ENCODE data around the gene ZDBF2. TPM values are rescaled to one million over a fixed set of nuclear protein-coding genes. Genes with fewer than 3 reads are reported as not detected.

ZDBF2 gene
- total and polyA plus RNA-seq, 2 of the 8 experiments (the other 6 are each of a cell fraction or from before 2014, with no cell fraction given) = 1.5 to 17.2 TPM

DNA sequence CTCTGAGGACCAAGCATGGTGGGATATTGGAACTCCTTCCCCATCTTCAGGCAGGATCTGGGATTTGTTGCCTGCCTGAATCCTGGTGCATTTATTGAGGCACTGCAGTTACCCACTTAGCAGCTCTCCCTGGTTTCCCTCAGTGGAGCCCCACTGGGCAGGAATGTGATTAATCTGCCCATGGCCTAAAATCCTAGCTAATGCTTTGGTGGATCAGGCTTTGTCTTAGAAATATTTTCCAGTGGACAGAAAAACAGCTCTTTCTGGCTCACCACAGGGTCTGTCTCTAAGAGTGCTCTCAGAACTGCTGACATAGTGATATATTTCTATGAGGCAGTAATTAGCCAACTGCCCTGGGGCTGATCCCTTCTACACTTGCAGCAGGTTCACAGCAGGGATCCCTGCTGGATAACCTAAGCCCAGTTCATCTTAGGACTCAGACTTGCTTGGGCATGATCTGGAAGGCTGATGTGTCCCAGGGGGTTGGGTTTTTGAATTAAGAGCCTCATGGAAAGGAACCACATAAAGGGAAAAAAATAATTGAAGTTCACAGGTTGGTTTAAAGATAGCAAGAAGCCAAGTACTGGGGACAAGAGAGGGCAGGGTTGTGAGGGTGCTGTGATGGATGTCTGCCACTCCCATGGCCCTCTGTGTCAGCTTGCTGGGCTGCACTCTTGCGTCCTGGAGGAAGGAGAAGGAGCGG is 44.3 kb upstream of the ZDBF2 start:
- FAIRE-seq = peak; percentile 66
- Histone ChIP-seq H3K14ac (ENCODE audit: insufficient read length) (no peak overlapping the region), H4K20me1 (replicated peaks in 1 of 2; ENCODE audit: control insufficient read depth in 1 of 2, insufficient read depth in 2 of 2, low read length in 2 of 2) (no peaks in the 10 kb centered on the region), H3K36me3 (ENCODE audit: control insufficient read depth in 2 of 4, insufficient read depth in 4 of 4, low read length in 3 of 4) (no peaks in the 10 kb centered on the region), H3K4ac (replicated peaks; ENCODE audit: insufficient read length, low read depth, low read length) (no peak overlapping the region), H3K9me3 (ENCODE audit: insufficient read depth in 2 of 2, low read depth in 1 of 2, low read length in 1 of 2) (no peaks in the 10 kb centered on the region), H3K23ac (ENCODE audit: insufficient read length) (no peak overlapping the region), H2AK5ac (ENCODE audit: low read depth, low read length) (no peak overlapping the region), H3K4me2 (ENCODE audit: insufficient read depth in 1 of 2, low read depth in 2 of 2, low read length in 2 of 2) (no peak overlapping the region), H3K79me2 (ENCODE audit: control insufficient read depth in 1 of 2, insufficient read depth in 2 of 2, low read length in 2 of 2) (no peaks in the 10 kb centered on the region), H2BK20ac (ENCODE audit: low read length) (0 out of 2 replicates have a peak overlapping the region, but pooled peaks have one; percentile 92), H3K79me1 (ENCODE audit: low read depth, low read length) (no peaks in the 10 kb centered on the region), H3K23me2 (ENCODE audit: low read depth, low read length) (no peaks in the 10 kb centered on the region; the same call in 1 of the 2 replicates), H3K4me1 (replicated peaks in 1 of 4; ENCODE audit: control insufficient read depth in 3 of 4, insufficient read depth in 4 of 4, low read length in 3 of 4) (peaks cover 4 to 21% (median 11%) of the 10 kb centered on the region in 4 experiments; a peak in 6 of 7 replicates), H2BK12ac (ENCODE audit: low read depth, low read length) (0 out of 2 replicates have a peak overlapping the region, but pooled peaks have one; percentile 45), H2BK120ac (replicated peaks; ENCODE audit: low read depth, low read length) (no peak overlapping the region), H3K27ac (ENCODE audit: low read depth, low read length) (0 out of 2 replicates have a peak overlapping the region, but pooled peaks have one; percentile 34), H3K56ac (replicated peaks; ENCODE audit: insufficient read length, low read depth, low read length) (no peak overlapping the region), H4K8ac (ENCODE audit: extremely low read depth, insufficient read depth, low read length) (no peak overlapping the region), H2BK5ac (ENCODE audit: low read depth, low read length) (peak overlapping the region; percentile 35; the same call in 1 of the 2 replicates), H3K27me3 (replicated peaks in 1 of 4; ENCODE audit: control insufficient read depth in 3 of 4, extremely low read depth in 1 of 4, insufficient read depth in 3 of 4, low read length in 3 of 4) (no peaks in the 10 kb centered on the region), H3K4me3 (ENCODE audit: extremely low read depth in 1 of 4, insufficient read depth in 2 of 4, low read depth in 3 of 4, low read length in 4 of 4) (no peak overlapping the region), H3K9ac (replicated peaks in 1 of 4; ENCODE audit: extremely low read depth in 1 of 4, low read depth in 3 of 4, low read length in 3 of 4) (no peak overlapping the region), H2BK15ac (ENCODE audit: low read length) (no peak overlapping the region), H4K5ac (ENCODE audit: insufficient read length, low read depth, low read length) (no peak overlapping the region), H3K18ac (ENCODE audit: extremely low read depth, low read length) (0 out of 2 replicates have a peak overlapping the region, but pooled peaks have one; percentile 2), H2AFZ (ENCODE audit: low read length) (peak overlapping the region; percentile 1; the same call in 1 of the 2 replicates), H4K91ac (replicated peaks; ENCODE audit: insufficient read length, low read length) (peak overlapping the region; percentile 20)
- DNase-seq (ENCODE audit: low read depth in 1 of 2, low spot score in 2 of 2) = peak in 1 of 2 experiments; percentile 56
- 57% methylated on average over 2 of the region's 2 CpGs; no CpG with 5 or more reads in 1 of the 2 experiments for WGBS, 2 experiments (ENCODE audit: extremely low coverage in 1 of 2, insufficient coverage in 1 of 2, insufficient read length in 1 of 2, insufficient replicate concordance in 2 of 2, low coverage in 1 of 2, low lambda C conversion rate in 2 of 2, missing lambda C conversion rate in 1 of 2)
- ChIA-PET CTCF (ENCODE audit: partially characterized antibody) (interaction anchor here (0.6 to 1.5 kb wide), 7 partner anchors 9 to 109 kb away, joined by 3 to 6 read pairs (median 3); no protein-coding TSS in a partner anchor), POLR2A (ENCODE audit: partially characterized antibody) (interaction anchor here (0.9 kb wide), 1 partner anchor 16 kb away, joined by 4 read pairs; no protein-coding TSS in a partner anchor)
- TF ChIP-seq MAX (IDR thresholded peaks at IDR 0.05) (no peak), SP4 (IDR thresholded peaks at IDR 0.05; ENCODE audit: low read length) (no peak), SAP30 (IDR thresholded peaks at IDR 0.05; ENCODE audit: insufficient read depth, insufficient replicate concordance, low read length) (no peak), BRCA1 (IDR thresholded peaks at IDR 0.05; ENCODE audit: low read depth, low read length) (no peak), ASH2L (IDR thresholded peaks at IDR 0.05; ENCODE audit: low read length) (no peak), POU5F1 (IDR thresholded peaks at IDR 0.05; ENCODE audit: low read depth, low read length) (no peak), TEAD4 (IDR thresholded peaks at IDR 0.05; ENCODE audit: low read depth, low read length) (peak; percentile 95), CTCF (IDR thresholded peaks at IDR 0.05; ENCODE audit: control extremely low read depth in 1 of 3, insufficient read depth in 1 of 3, low read depth in 1 of 3, low read length in 3 of 3) (peak in 2 of 3 experiments; percentile 47 to 53; a peak in 3 of 4 replicates), KDM1A (IDR thresholded peaks at IDR 0.05; ENCODE audit: borderline replicate concordance, low read length) (no peak)

All from H1 (cell line).